GM23338 (cell line): ENCODE data around the gene LCE2C. TPM values are rescaled to one million over a fixed set of nuclear protein-coding genes. Genes with fewer than 3 reads are reported as not detected.

Source experiments
- ATAC-seq: fragments of 200-7000 bp; cut with Tn5 transposase; 3 replicates; pipeline ENCODE4 v1.9.1; 2020
- DNase-seq: peaks from one replicate; pipeline ENCODE4 v3.0.0-alpha.2; 2015; ENCODE audit warnings: low spot score
- H2AFZ ChIP-seq: fragments of 200-600 bp; sonication (generic); 2 replicates; pipeline ENCODE4 v1.8.0; 2016; ENCODE audit warnings: antibody characterized with exemption, mild to moderate bottlenecking, moderate library complexity
- H3F3A ChIP-seq: fragments of 200-600 bp; sonication (generic); replicated peaks from 2 replicates; pipeline ENCODE4 v1.8.0; 2017; ENCODE audit warnings: antibody characterized with exemption, mixed run types, low read depth
- H3K27ac ChIP-seq: fragments of 200-600 bp; sonication (generic); 2 replicates; pipeline ENCODE4 v1.6.1; 2016; ENCODE audit warnings: low read depth
- H3K27me3 ChIP-seq: fragments of 200-600 bp; sonication (generic); 2 replicates; pipeline ENCODE4 v1.8.0; 2016; ENCODE audit warnings: mild to moderate bottlenecking, mixed run types, moderate library complexity; ENCODE audit not compliant: insufficient read depth
- H3K36me3 ChIP-seq: fragments of 200-600 bp; sonication (generic); 2 replicates; pipeline ENCODE4 v1.8.0; 2016; ENCODE audit warnings: mild to moderate bottlenecking; ENCODE audit not compliant: insufficient read depth
- H3K4me1 ChIP-seq: fragments of 200-600 bp; sonication (generic); 2 replicates; pipeline ENCODE4 v1.8.0; 2016; ENCODE audit warnings: mild to moderate bottlenecking, moderate library complexity; ENCODE audit not compliant: insufficient read depth
- H3K4me2 ChIP-seq: fragments of 200-600 bp; sonication (generic); 2 replicates; pipeline ENCODE4 v1.7.1; 2017; ENCODE audit warnings: mixed run types
- H3K4me3 ChIP-seq: fragments of 200-600 bp; sonication (generic); 2 replicates; pipeline ENCODE4 v1.6.1; 2016; ENCODE audit warnings: mixed run types
- H3K79me2 ChIP-seq: fragments of 200-600 bp; sonication (generic); replicated peaks from 2 replicates; pipeline ENCODE4 v1.8.0; 2017; ENCODE audit warnings: mild to moderate bottlenecking; ENCODE audit not compliant: insufficient read depth
- H3K9me2 ChIP-seq: fragments of 200-600 bp; sonication (generic); 2 replicates; pipeline ENCODE4 v1.8.0; 2017; ENCODE audit not compliant: insufficient read depth
- H4K20me1 ChIP-seq: fragments of 200-600 bp; sonication (generic); replicated peaks from 2 replicates; pipeline ENCODE4 v1.8.0; 2017; ENCODE audit warnings: mild to moderate bottlenecking; ENCODE audit not compliant: insufficient read depth
- H3K27ac Mint-ChIP-seq: 2 replicates; pipeline ENCODE4 v1.8.0; 2020; ENCODE audit warnings: inconsistent platforms, mild to moderate bottlenecking, moderate library complexity, mixed read lengths
- H3K27me3 Mint-ChIP-seq: 3 replicates; pipeline ENCODE4 v1.8.0; 2022; ENCODE audit warnings: low read depth, mild to moderate bottlenecking, moderate library complexity, mixed read lengths, inconsistent platforms; ENCODE audit not compliant: insufficient read depth, poor library complexity
- H3K36me3 Mint-ChIP-seq: 3 replicates; pipeline ENCODE4 v1.8.0; 2021; ENCODE audit warnings: low read depth, mild to moderate bottlenecking, inconsistent platforms, moderate library complexity, mixed read lengths
- H3K4me1 Mint-ChIP-seq: 3 replicates; pipeline ENCODE4 v1.8.0; 2020; ENCODE audit warnings: mild to moderate bottlenecking, inconsistent platforms, mixed read lengths
- H3K4me3 Mint-ChIP-seq: 3 replicates; pipeline ENCODE4 v1.8.0; 2021; ENCODE audit warnings: moderate library complexity, mild to moderate bottlenecking, inconsistent platforms, mixed read lengths
- H3K9me3 Mint-ChIP-seq: 3 replicates; pipeline ENCODE4 v1.8.0; 2020; ENCODE audit warnings: moderate library complexity, mild to moderate bottlenecking, inconsistent platforms, mixed read lengths
- CTCF ChIP-seq, 2 experiments: fragments of 200-600 bp in 1 of 2; sonication (generic) in 1 of 2; conservative IDR thresholded peaks; 2 replicates each; pipeline versions ENCODE4 v1.5.1 to v1.6.1; 2016 to 2017; ENCODE audit warnings: antibody characterized with exemption in 2 of 2, low read depth in 2 of 2, mild to moderate bottlenecking in 2 of 2, moderate library complexity in 1 of 2
- ETS1 ChIP-seq: IDR thresholded peaks from 2 replicates; pipeline ENCODE4 v1.6.1; 2016; ENCODE audit warnings: antibody characterized with exemption
- EZH2 ChIP-seq: fragments of 200-600 bp; sonication (generic); IDR thresholded peaks from one replicate; pipeline ENCODE4 v1.8.0; 2017; ENCODE audit warnings: antibody characterized with exemption, mild to moderate bottlenecking, low read depth; ENCODE audit not compliant: unreplicated experiment
- EZH2phosphoT487 ChIP-seq: fragments of 200-600 bp; sonication (generic); IDR thresholded peaks from one replicate; pipeline ENCODE4 v1.8.1; 2018; ENCODE audit warnings: antibody characterized with exemption; ENCODE audit not compliant: unreplicated experiment
- POLR2AphosphoS5 ChIP-seq: IDR thresholded peaks from 2 replicates; pipeline ENCODE4 v1.6.1; 2016; ENCODE audit warnings: antibody characterized with exemption, low read depth
- REST ChIP-seq: IDR thresholded peaks from one replicate; pipeline ENCODE4 v1.6.1; 2018; ENCODE audit warnings: antibody characterized with exemption; ENCODE audit not compliant: unreplicated experiment
- ZNF462 ChIP-seq: fragments of 250-450 bp; sonication (Bioruptor Pico); IDR thresholded peaks from 2 replicates; pipeline ENCODE4 v1.5.0; 2020; ENCODE audit warnings: mild to moderate bottlenecking, moderate library complexity
- polyA plus RNA-seq: library from polyadenylated mRNA; unstranded; fragments of >200 nt; fragmentation: Nextera tagmentation; extraction: Ambion mirVana; gene quantifications from 2 replicates; pipeline ENCODE4 v1.2.1, GENCODE V29; 2016
- total RNA-seq: library from RNA; depleted of rRNA; stranded (reverse); fragments of >200 nt; shearing (Covaris generic); gene quantifications from 2 replicates; pipeline ENCODE4 v1.2.3, GENCODE V29; 2014

Gene LCE2C
- total and polyA plus RNA-seq, 2 experiments from 2014 or later, result not detected

GRCh38 chr1:152657677-152658076 lies 17.4 kb upstream of the LCE2C start:
- ATAC-seq (no peak), DNase-seq (no peak)
- no peaks in the 10 kb centered on the region for H3K9me3 Mint-ChIP-seq
- Histone ChIP-seq H3K9me2 (no peaks in the 10 kb centered on the region), H3K36me3 (no peaks in the 10 kb centered on the region), H3K4me3 (no peak overlapping the region), H3K27me3 (no peaks in the 10 kb centered on the region; the same call in 1 of the 2 replicates), H3F3A (no peaks in the 10 kb centered on the region), H4K20me1 (no peaks in the 10 kb centered on the region), H3K4me1 (no peaks in the 10 kb centered on the region), H3K27ac (no peak overlapping the region), H3K4me2 (no peak overlapping the region), H3K79me2 (no peaks in the 10 kb centered on the region), H2AFZ (0 out of 2 replicates have a peak overlapping the region, but pooled peaks have one; percentile 23)
- H3K4me1 Mint-ChIP-seq, result no peaks in the 10 kb centered on the region
- no peaks in the 10 kb centered on the region for H3K36me3 Mint-ChIP-seq
- no peak for TF ChIP-seq ETS1
- TF ChIP-seq ZNF462 (CRISPR knock-in tag), result no peak
- TF ChIP-seq POLR2AphosphoS5, result no peak
- no peak for TF ChIP-seq EZH2
- no peak for TF ChIP-seq EZH2phosphoT487
- H3K27ac Mint-ChIP-seq, result no peak overlapping the region
- H3K4me3 Mint-ChIP-seq, result no peak overlapping the region
- peaks cover 3% of the 10 kb centered on the region for H3K27me3 Mint-ChIP-seq

- H3K4me3 Mint-ChIP-seq, result no peak overlapping the region
- no peaks in the 10 kb centered on the region for H3K79me2 ChIP-seq
- H3K9me2 ChIP-seq, result no peaks in the 10 kb centered on the region
- no peaks in the 10 kb centered on the region for H3K4me1 Mint-ChIP-seq
- no peaks in the 10 kb centered on the region for H3K9me3 Mint-ChIP-seq
- no peak overlapping the region for H3K4me3 ChIP-seq
- H3K27ac ChIP-seq, result no peak overlapping the region
- H3K27me3 ChIP-seq, result no peaks in the 10 kb centered on the region
- H3K36me3 ChIP-seq, result no peaks in the 10 kb centered on the region
- ATAC-seq, result no peak
- no peak overlapping the region for H3K4me2 ChIP-seq
- peaks cover 4% of the 10 kb centered on the region for H3K27me3 Mint-ChIP-seq
- H3K4me1 ChIP-seq, result no peaks in the 10 kb centered on the region
- no peak overlapping the region for H2AFZ ChIP-seq
- no peak for DNase-seq
- no peaks in the 10 kb centered on the region for H3F3A ChIP-seq
- H3K27ac Mint-ChIP-seq, result no peak overlapping the region
- H3K36me3 Mint-ChIP-seq, result no peaks in the 10 kb centered on the region
- no peaks in the 10 kb centered on the region for H4K20me1 ChIP-seq
- TF ChIP-seq POLR2AphosphoS5 (no peak), REST (no peak), EZH2 (no peak), CTCF (conservative IDR thresholded peaks at IDR 0.05; ENCODE audit: low read depth in 2 of 2) (no peak)
Measured at GRCh38 chr1:152658649-152659048, 16.4 kb upstream of the LCE2C start.
